ENCODE measurements around the gene GATAD2A. TPM values are rescaled to one million over a fixed set of nuclear protein-coding genes. Genes with fewer than 3 reads are reported as not detected.

Gene GATAD2A
- total RNA-seq, 1 donor = 44.5 TPM

GRCh38 chr19:19423322-19423721, 17.8 kb downstream of the GATAD2A start:
- no peak for DNase-seq (ENCODE audit: low read depth)
- no peak for TF ChIP-seq CTCF (IDR thresholded peaks at IDR 0.05; ENCODE audit: insufficient read depth, low read depth, low read length)
- no peak overlapping the region for H3K4me3 ChIP-seq (ENCODE audit: low read depth, low read length)

GRCh38 chr19:19425170-19425875, 19.8 kb downstream of the GATAD2A start:
- no peak for TF ChIP-seq CTCF (IDR thresholded peaks at IDR 0.05; ENCODE audit: insufficient read depth, low read depth, low read length)
- no peak for DNase-seq (ENCODE audit: low read depth)
- no peak overlapping the region for H3K4me3 ChIP-seq (ENCODE audit: low read depth, low read length)

GRCh38 chr19:19426216-19426615, 20.7 kb downstream of the GATAD2A start:
- DNase-seq (ENCODE audit: low read depth) = no peak
- no peak for TF ChIP-seq CTCF (IDR thresholded peaks at IDR 0.05; ENCODE audit: insufficient read depth, low read depth, low read length)
- H3K4me3 ChIP-seq (ENCODE audit: low read depth, low read length) = no peak overlapping the region

- no peak for TF ChIP-seq CTCF (IDR thresholded peaks at IDR 0.05; ENCODE audit: insufficient read depth, low read depth, low read length)
- no peak for DNase-seq (ENCODE audit: low read depth)
- H3K4me3 ChIP-seq (ENCODE audit: low read depth, low read length) = no peak overlapping the region
Measured at GRCh38 chr19:19426799-19427198, 21.3 kb downstream of the GATAD2A start.

- H3K4me3 ChIP-seq (ENCODE audit: low read depth, low read length) = no peak overlapping the region
- DNase-seq (ENCODE audit: low read depth) = no peak
- no peak for TF ChIP-seq CTCF (IDR thresholded peaks at IDR 0.05; ENCODE audit: insufficient read depth, low read depth, low read length)
Measured at GRCh38 chr19:19427302-19427701, 21.8 kb downstream of the GATAD2A start.

GRCh38 chr19:19427944-19428343, 22.5 kb downstream of the GATAD2A start:
- TF ChIP-seq CTCF (IDR thresholded peaks at IDR 0.05; ENCODE audit: insufficient read depth, low read depth, low read length) = no peak
- H3K4me3 ChIP-seq (ENCODE audit: low read depth, low read length) = no peak overlapping the region
- no peak for DNase-seq (ENCODE audit: low read depth)

- no peak for TF ChIP-seq CTCF (IDR thresholded peaks at IDR 0.05; ENCODE audit: insufficient read depth, low read depth, low read length)
- DNase-seq (ENCODE audit: low read depth) = no peak
- H3K4me3 ChIP-seq (ENCODE audit: low read depth, low read length) = no peak overlapping the region
Measured at GRCh38 chr19:19428746-19429145, 23.3 kb downstream of the GATAD2A start.

Data from fibroblast of villous mesenchyme (primary cell).